Measurements from ENCODE around the gene BICRA.

The BICRA gene

GRCh38 chr19:47699360-47699917, 90.5 kb downstream of the BICRA start:
- no peaks in the 10 kb centered on the region for H3K4me1 ChIP-seq
- no peak overlapping the region for H3K27ac ChIP-seq
- H2AFZ ChIP-seq = no peak overlapping the region
- no peaks in the 10 kb centered on the region for H3K9me3 ChIP-seq (ENCODE audit: control insufficient read depth, low read length)
- H3K79me2 ChIP-seq = peaks cover 2% of the 10 kb centered on the region
- no peaks in the 10 kb centered on the region for H3K36me3 ChIP-seq (ENCODE audit: control insufficient read depth, insufficient read depth, low read length)
- no peak overlapping the region for H3K4me2 ChIP-seq (ENCODE audit: low read length)
- TF ChIP-seq CTCF (IDR thresholded peaks at IDR 0.05) = peak; percentile 77
- no peak overlapping the region for H3K4me3 ChIP-seq (ENCODE audit: low read depth, low read length)
- H3K9ac ChIP-seq = no peak overlapping the region
- H3K27me3 ChIP-seq (ENCODE audit: control insufficient read depth, insufficient read depth, low read length) = no peaks in the 10 kb centered on the region

GRCh38 chr19:47700934-47701716, 92.2 kb downstream of the BICRA start:
- H3K27me3 ChIP-seq (ENCODE audit: control insufficient read depth, insufficient read depth, low read length) = no peaks in the 10 kb centered on the region
- H3K4me1 ChIP-seq = no peaks in the 10 kb centered on the region
- no peak overlapping the region for H3K9ac ChIP-seq
- no peak for TF ChIP-seq CTCF (IDR thresholded peaks at IDR 0.05)
- no peak overlapping the region for H3K4me2 ChIP-seq (ENCODE audit: low read length)
- no peak overlapping the region for H3K27ac ChIP-seq
- no peaks in the 10 kb centered on the region for H3K9me3 ChIP-seq (ENCODE audit: control insufficient read depth, low read length)
- peaks cover 2% of the 10 kb centered on the region for H3K79me2 ChIP-seq
- H3K36me3 ChIP-seq (ENCODE audit: control insufficient read depth, insufficient read depth, low read length) = no peaks in the 10 kb centered on the region
- no peak overlapping the region for H3K4me3 ChIP-seq (ENCODE audit: low read depth, low read length)
- H2AFZ ChIP-seq = no peak overlapping the region

GRCh38 chr19:47701717-47702552, 93.0 kb downstream of the BICRA start:
- H3K79me2 ChIP-seq = peaks cover 2% of the 10 kb centered on the region
- no peak for TF ChIP-seq CTCF (IDR thresholded peaks at IDR 0.05)
- H3K27ac ChIP-seq = no peak overlapping the region
- H3K27me3 ChIP-seq (ENCODE audit: control insufficient read depth, insufficient read depth, low read length) = no peaks in the 10 kb centered on the region
- no peak overlapping the region for H3K4me3 ChIP-seq (ENCODE audit: low read depth, low read length)
- no peak overlapping the region for H3K4me2 ChIP-seq (ENCODE audit: low read length)
- H3K9me3 ChIP-seq (ENCODE audit: control insufficient read depth, low read length) = no peaks in the 10 kb centered on the region
- no peak overlapping the region for H2AFZ ChIP-seq
- H3K4me1 ChIP-seq = no peaks in the 10 kb centered on the region
- no peak overlapping the region for H3K9ac ChIP-seq
- H3K36me3 ChIP-seq (ENCODE audit: control insufficient read depth, insufficient read depth, low read length) = no peaks in the 10 kb centered on the region

GRCh38 chr19:47702671-47703070, 93.7 kb downstream of the BICRA start:
- Histone ChIP-seq H3K4me3 (ENCODE audit: low read depth, low read length) (no peak overlapping the region), H3K27ac (no peak overlapping the region), H3K79me2 (peaks cover 2% of the 10 kb centered on the region), H3K9ac (no peak overlapping the region), H2AFZ (no peak overlapping the region), H3K9me3 (ENCODE audit: control insufficient read depth, low read length) (no peaks in the 10 kb centered on the region), H3K4me2 (ENCODE audit: low read length) (no peak overlapping the region), H3K36me3 (ENCODE audit: control insufficient read depth, insufficient read depth, low read length) (no peaks in the 10 kb centered on the region), H3K4me1 (no peaks in the 10 kb centered on the region), H3K27me3 (ENCODE audit: control insufficient read depth, insufficient read depth, low read length) (no peaks in the 10 kb centered on the region)
- no peak for TF ChIP-seq CTCF (IDR thresholded peaks at IDR 0.05)
